ENCODE results near the gene ZNRF2.

GRCh38 chr7:30371321-30371720, 86.9 kb downstream of the ZNRF2 start:
- TF ChIP-seq MAZ (IDR thresholded peaks at IDR 0.05; ENCODE audit: borderline replicate concordance, low read depth, low read length) (no peak), CHD1 (IDR thresholded peaks at IDR 0.05; ENCODE audit: low read depth, low read length) (no peak), POLR2A (IDR thresholded peaks at IDR 0.05; ENCODE audit: low read depth, low read length) (no peak), CTCF (conservative IDR thresholded peaks at IDR 0.05; ENCODE audit: low read depth, low read length) (no peak), NFE2L2 (IDR thresholded peaks at IDR 0.05; ENCODE audit: low read depth, low read length) (no peak), RAD21 (IDR thresholded peaks at IDR 0.05; ENCODE audit: low read length) (no peak), BHLHE40 (IDR thresholded peaks at IDR 0.05; ENCODE audit: low read depth, low read length) (no peak), USF2 (IDR thresholded peaks at IDR 0.05; ENCODE audit: low read depth, low read length) (no peak), MAFK (IDR thresholded peaks at IDR 0.05; ENCODE audit: low read depth, low read length) (no peak), SMC3 (IDR thresholded peaks at IDR 0.05; ENCODE audit: low read depth, low read length) (no peak), FOS (IDR thresholded peaks at IDR 0.05; ENCODE audit: low read depth, low read length) (no peak), RFX5 (IDR thresholded peaks at IDR 0.05; ENCODE audit: low read depth, low read length) (no peak), MXI1 (IDR thresholded peaks at IDR 0.05; ENCODE audit: borderline replicate concordance, low read depth, low read length) (no peak), CEBPB (IDR thresholded peaks at IDR 0.05; ENCODE audit: low read depth, low read length) (no peak)

Data from IMR-90 (cell line).